HepG2 (cell line): ENCODE data around the gene HES6. TPM values are rescaled to one million over a fixed set of nuclear protein-coding genes. Genes with fewer than 3 reads are reported as not detected.

Source experiments
- ETS1 ChIP-seq: sonication (generic); formaldehyde crosslinking; IDR thresholded peaks from 2 replicates; pipeline ENCODE4 v1.4.0; 2020; ENCODE audit warnings: missing genetic modification reagents
- KAT7 ChIP-seq: IDR thresholded peaks from 2 replicates; pipeline ENCODE4 v1.6.1; 2018; ENCODE audit warnings: borderline replicate concordance, missing compliant biosample characterization
- MAFF ChIP-seq: IDR thresholded peaks from 2 replicates; pipeline ENCODE4 v1.6.1; 2011; ENCODE audit warnings: low read depth, low read length, improper control_type of control experiment
- POLR2G ChIP-seq: fragments of 200-400 bp; formaldehyde crosslinking; IDR thresholded peaks from 2 replicates; pipeline ENCODE4 v1.6.1; 2018; ENCODE audit warnings: mild to moderate bottlenecking, low read depth, low read length, moderate library complexity
- ZKSCAN8 ChIP-seq: IDR thresholded peaks from 2 replicates; pipeline ENCODE4 v1.6.1; 2016; ENCODE audit warnings: borderline replicate concordance, missing genetic modification reagents, missing compliant biosample characterization
- ZNF234 ChIP-seq: sonication (generic); formaldehyde crosslinking; conservative IDR thresholded peaks from 2 replicates; pipeline ENCODE4 v1.5.1; 2020; ENCODE audit warnings: mild to moderate bottlenecking, missing genetic modification reagents
- ZNF75D ChIP-seq: sonication (generic); formaldehyde crosslinking; IDR thresholded peaks from 2 replicates; pipeline ENCODE4 v1.8.1; 2023; ENCODE audit warnings: missing genetic modification reagents, mild to moderate bottlenecking, borderline replicate concordance
- polyA plus RNA-seq, 8 experiments: library from polyadenylated mRNA; depleted of rRNA in 3 of 8; stranded (reverse) in 7 of 8; unstranded in 1 of 8; fragments of >200 nt; fragmentation: Illumina TruSeq in 4 of 8; extraction: Trizol in 4 of 8; gene quantifications; 2 replicates each; pipeline versions ENCODE4 v1.2.1 to v1.2.3, GENCODE V29; 2011 to 2016; ENCODE audit warnings: low read depth in 4 of 8, missing spikeins in 1 of 8, mixed read lengths in 1 of 8; ENCODE audit not compliant: insufficient read depth in 1 of 8
- total RNA-seq, 5 experiments: library from RNA; depleted of rRNA; stranded (reverse); fragments of >200 nt; fragmentation: Illumina TruSeq; extraction: Trizol; gene quantifications; 2 replicates each; pipeline ENCODE4 v1.2.3, GENCODE V29; 2016; ENCODE audit warnings: low read depth in 1 of 5
- TF ChIP-seq, protein P1 (sequence below): IDR thresholded peaks from 2 replicates; pipeline ENCODE4 v1.6.1; 2016
- TF ChIP-seq, protein P2 (sequence below): sonication (generic); formaldehyde crosslinking; IDR thresholded peaks from 2 replicates; pipeline ENCODE4 v1.5.0; 2020; ENCODE audit warnings: mild to moderate bottlenecking, missing genetic modification reagents, borderline replicate concordance
- TF ChIP-seq, protein P3 (sequence below): sonication (generic); formaldehyde crosslinking; IDR thresholded peaks from 2 replicates; pipeline ENCODE4 v1.5.0; 2020; ENCODE audit warnings: missing genetic modification reagents
- TF ChIP-seq, protein P4 (sequence below): sonication (generic); formaldehyde crosslinking; IDR thresholded peaks from 2 replicates; pipeline ENCODE4 v1.5.0; 2020; ENCODE audit warnings: mild to moderate bottlenecking, missing genetic modification reagents

The HES6 gene
- total and polyA plus RNA-seq, 2 of the 13 experiments (the other 11 are each of a cell fraction or from before 2014, with no cell fraction given) = 19.5 to 82.8 TPM

DNA sequence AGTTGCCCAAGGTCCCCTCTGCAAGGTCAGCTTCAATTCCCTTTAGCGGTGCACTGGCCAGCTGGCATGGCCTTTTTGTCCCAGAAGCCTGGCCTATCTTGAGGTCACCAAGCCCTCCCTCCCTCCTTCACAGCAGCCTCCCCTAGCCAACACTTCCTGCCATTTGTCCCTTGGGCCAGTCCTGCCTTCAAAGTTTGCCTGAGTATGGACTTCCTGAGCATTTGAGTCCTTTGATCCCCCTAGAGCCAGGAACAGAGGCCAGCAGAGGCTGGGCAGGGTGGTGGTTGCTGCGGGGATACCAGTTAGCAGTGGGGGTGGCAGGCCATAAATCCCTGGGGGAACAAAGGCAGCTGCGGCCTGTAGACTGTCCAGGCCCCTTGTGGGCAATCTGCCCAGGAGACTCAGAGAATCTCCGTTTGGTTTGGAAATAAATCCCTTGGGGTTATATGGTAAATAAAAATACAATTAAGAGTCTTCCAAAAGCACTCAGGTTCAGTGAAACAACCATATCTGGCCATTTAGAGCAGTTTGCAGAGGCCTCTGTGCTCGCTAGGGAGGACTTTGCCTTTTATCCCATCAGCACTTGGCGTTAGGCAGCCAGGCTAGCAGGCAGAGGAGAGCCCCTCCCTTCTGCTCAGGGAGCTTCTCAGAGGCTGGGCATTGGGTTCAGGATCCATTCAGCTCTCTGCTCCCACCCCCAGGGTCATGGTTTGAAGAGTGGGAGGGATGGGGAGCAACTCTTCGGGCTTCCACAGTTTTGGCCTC is 3.1 kb upstream of the HES6 start (continued):
- TF ChIP-seq, protein P1, sequence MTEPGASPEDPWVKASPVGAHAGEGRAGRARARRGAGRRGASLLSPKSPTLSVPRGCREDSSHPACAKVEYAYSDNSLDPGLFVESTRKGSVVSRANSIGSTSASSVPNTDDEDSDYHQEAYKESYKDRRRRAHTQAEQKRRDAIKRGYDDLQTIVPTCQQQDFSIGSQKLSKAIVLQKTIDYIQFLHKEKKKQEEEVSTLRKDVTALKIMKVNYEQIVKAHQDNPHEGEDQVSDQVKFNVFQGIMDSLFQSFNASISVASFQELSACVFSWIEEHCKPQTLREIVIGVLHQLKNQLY = 0 out of 2 replicates have a peak, but pooled peaks have one; percentile 2
- TF ChIP-seq, protein P2, sequence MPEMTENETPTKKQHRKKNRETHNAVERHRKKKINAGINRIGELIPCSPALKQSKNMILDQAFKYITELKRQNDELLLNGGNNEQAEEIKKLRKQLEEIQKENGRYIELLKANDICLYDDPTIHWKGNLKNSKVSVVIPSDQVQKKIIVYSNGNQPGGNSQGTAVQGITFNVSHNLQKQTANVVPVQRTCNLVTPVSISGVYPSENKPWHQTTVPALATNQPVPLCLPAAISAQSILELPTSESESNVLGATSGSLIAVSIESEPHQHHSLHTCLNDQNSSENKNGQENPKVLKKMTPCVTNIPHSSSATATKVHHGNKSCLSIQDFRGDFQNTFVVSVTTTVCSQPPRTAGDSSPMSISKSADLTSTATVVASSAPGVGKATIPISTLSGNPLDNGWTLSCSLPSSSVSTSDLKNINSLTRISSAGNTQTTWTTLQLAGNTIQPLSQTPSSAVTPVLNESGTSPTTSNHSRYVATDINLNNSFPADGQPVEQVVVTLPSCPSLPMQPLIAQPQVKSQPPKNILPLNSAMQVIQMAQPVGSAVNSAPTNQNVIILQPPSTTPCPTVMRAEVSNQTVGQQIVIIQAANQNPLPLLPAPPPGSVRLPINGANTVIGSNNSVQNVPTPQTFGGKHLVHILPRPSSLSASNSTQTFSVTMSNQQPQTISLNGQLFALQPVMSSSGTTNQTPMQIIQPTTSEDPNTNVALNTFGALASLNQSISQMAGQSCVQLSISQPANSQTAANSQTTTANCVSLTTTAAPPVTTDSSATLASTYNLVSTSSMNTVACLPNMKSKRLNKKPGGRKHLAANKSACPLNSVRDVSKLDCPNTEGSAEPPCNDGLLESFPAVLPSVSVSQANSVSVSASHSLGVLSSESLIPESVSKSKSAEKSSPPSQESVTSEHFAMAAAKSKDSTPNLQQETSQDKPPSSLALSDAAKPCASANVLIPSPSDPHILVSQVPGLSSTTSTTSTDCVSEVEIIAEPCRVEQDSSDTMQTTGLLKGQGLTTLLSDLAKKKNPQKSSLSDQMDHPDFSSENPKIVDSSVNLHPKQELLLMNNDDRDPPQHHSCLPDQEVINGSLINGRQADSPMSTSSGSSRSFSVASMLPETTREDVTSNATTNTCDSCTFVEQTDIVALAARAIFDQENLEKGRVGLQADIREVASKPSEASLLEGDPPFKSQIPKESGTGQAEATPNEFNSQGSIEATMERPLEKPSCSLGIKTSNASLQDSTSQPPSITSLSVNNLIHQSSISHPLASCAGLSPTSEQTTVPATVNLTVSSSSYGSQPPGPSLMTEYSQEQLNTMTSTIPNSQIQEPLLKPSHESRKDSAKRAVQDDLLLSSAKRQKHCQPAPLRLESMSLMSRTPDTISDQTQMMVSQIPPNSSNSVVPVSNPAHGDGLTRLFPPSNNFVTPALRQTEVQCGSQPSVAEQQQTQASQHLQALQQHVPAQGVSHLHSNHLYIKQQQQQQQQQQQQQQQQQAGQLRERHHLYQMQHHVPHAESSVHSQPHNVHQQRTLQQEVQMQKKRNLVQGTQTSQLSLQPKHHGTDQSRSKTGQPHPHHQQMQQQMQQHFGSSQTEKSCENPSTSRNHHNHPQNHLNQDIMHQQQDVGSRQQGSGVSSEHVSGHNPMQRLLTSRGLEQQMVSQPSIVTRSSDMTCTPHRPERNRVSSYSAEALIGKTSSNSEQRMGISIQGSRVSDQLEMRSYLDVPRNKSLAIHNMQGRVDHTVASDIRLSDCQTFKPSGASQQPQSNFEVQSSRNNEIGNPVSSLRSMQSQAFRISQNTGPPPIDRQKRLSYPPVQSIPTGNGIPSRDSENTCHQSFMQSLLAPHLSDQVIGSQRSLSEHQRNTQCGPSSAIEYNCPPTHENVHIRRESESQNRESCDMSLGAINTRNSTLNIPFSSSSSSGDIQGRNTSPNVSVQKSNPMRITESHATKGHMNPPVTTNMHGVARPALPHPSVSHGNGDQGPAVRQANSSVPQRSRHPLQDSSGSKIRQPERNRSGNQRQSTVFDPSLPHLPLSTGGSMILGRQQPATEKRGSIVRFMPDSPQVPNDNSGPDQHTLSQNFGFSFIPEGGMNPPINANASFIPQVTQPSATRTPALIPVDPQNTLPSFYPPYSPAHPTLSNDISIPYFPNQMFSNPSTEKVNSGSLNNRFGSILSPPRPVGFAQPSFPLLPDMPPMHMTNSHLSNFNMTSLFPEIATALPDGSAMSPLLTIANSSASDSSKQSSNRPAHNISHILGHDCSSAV (CRISPR knock-in tag) = no peak
- TF ChIP-seq POLR2G (peak; percentile 81), ZNF75D (CRISPR knock-in tag) (no peak), MAFF (no peak), ETS1 (CRISPR knock-in tag) (no peak), ZKSCAN8 (no peak), KAT7 (peak; percentile 46; the same call in 1 of the 2 replicates), ZNF234 (CRISPR knock-in tag) (no peak)
- TF ChIP-seq, protein P3, sequence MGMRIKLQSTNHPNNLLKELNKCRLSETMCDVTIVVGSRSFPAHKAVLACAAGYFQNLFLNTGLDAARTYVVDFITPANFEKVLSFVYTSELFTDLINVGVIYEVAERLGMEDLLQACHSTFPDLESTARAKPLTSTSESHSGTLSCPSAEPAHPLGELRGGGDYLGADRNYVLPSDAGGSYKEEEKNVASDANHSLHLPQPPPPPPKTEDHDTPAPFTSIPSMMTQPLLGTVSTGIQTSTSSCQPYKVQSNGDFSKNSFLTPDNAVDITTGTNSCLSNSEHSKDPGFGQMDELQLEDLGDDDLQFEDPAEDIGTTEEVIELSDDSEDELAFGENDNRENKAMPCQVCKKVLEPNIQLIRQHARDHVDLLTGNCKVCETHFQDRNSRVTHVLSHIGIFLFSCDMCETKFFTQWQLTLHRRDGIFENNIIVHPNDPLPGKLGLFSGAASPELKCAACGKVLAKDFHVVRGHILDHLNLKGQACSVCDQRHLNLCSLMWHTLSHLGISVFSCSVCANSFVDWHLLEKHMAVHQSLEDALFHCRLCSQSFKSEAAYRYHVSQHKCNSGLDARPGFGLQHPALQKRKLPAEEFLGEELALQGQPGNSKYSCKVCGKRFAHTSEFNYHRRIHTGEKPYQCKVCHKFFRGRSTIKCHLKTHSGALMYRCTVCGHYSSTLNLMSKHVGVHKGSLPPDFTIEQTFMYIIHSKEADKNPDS (CRISPR knock-in tag) = no peak
- TF ChIP-seq, protein P4, sequence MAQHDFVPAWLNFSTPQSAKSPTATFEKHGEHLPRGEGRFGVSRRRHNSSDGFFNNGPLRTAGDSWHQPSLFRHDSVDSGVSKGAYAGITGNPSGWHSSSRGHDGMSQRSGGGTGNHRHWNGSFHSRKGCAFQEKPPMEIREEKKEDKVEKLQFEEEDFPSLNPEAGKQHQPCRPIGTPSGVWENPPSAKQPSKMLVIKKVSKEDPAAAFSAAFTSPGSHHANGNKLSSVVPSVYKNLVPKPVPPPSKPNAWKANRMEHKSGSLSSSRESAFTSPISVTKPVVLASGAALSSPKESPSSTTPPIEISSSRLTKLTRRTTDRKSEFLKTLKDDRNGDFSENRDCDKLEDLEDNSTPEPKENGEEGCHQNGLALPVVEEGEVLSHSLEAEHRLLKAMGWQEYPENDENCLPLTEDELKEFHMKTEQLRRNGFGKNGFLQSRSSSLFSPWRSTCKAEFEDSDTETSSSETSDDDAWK (CRISPR knock-in tag) = no peak
